GM12878 (cell line): Measurements from ENCODE around the gene SSX2IP. TPM values are rescaled to one million over a fixed set of nuclear protein-coding genes. Genes with fewer than 3 reads are reported as not detected.

Source experiments
- ASH2L ChIP-seq: fragments of 300-600, 200-600 bp; sonication (generic); IDR thresholded peaks from 2 replicates; pipeline ENCODE4 v1.6.1; 2017; ENCODE audit warnings: low read depth, mild to moderate bottlenecking, borderline replicate concordance
- ATF2 ChIP-seq: IDR thresholded peaks from 2 replicates; pipeline ENCODE4 v1.6.1; 2012; ENCODE audit warnings: low read length, inconsistent platforms
- ATF3 ChIP-seq: IDR thresholded peaks from 2 replicates; pipeline ENCODE4 v1.6.1; 2011; ENCODE audit warnings: low read depth, mild to moderate bottlenecking, low read length, moderate library complexity, borderline replicate concordance; ENCODE audit errors: extremely low read depth
- BCL11A ChIP-seq: IDR thresholded peaks from 2 replicates; pipeline ENCODE4 v1.6.1; 2011; ENCODE audit warnings: low read depth, low read length
- BHLHE40 ChIP-seq, 2 experiments: fragments of 450-650 bp in 1 of 2; IDR thresholded peaks; 2 replicates each; pipeline ENCODE4 v1.6.1; 2011 to 2017; ENCODE audit warnings: low read depth in 2 of 2, borderline replicate concordance in 1 of 2, improper control_type of control experiment in 1 of 2, low read length in 1 of 2, mild to moderate bottlenecking in 1 of 2
- CBFB ChIP-seq: IDR thresholded peaks from 2 replicates; pipeline ENCODE4 v1.6.1; 2016; ENCODE audit warnings: antibody characterized with exemption, low read depth
- CEBPB ChIP-seq, 2 experiments: fragments of 150-350 bp in 1 of 2; IDR thresholded peaks; 2 replicates each; pipeline ENCODE4 v1.6.1; 2012 to 2014; ENCODE audit warnings: low read depth in 2 of 2, low read length in 2 of 2, borderline replicate concordance in 1 of 2, inconsistent platforms in 1 of 2
- CHD1 ChIP-seq: IDR thresholded peaks from 2 replicates; pipeline ENCODE4 v1.6.1; 2012; ENCODE audit warnings: low read depth, low read length, improper control_type of control experiment
- CREB1 ChIP-seq: IDR thresholded peaks from 2 replicates; pipeline ENCODE4 v1.6.1; 2012; ENCODE audit warnings: low read depth, mild to moderate bottlenecking, inconsistent platforms
- CREM ChIP-seq: IDR thresholded peaks from 2 replicates; pipeline ENCODE4 v1.6.1; 2014; ENCODE audit warnings: antibody characterized with exemption, low read depth
- FOXM1 ChIP-seq: IDR thresholded peaks from 2 replicates; pipeline ENCODE4 v1.6.1; 2012; ENCODE audit warnings: low read depth, mild to moderate bottlenecking, inconsistent platforms, low read length, moderate library complexity
- IKZF2 ChIP-seq, 2 experiments: fragments of 450-650 bp; IDR thresholded peaks; 2 replicates each; pipeline ENCODE4 v1.6.1; 2017; ENCODE audit warnings: mild to moderate bottlenecking in 2 of 2, moderate library complexity in 2 of 2
- JUND ChIP-seq: IDR thresholded peaks from 2 replicates; pipeline ENCODE4 v1.6.1; 2012; ENCODE audit warnings: low read depth, mild to moderate bottlenecking, low read length, improper control_type of control experiment, moderate library complexity
- MTA3 ChIP-seq: IDR thresholded peaks from 2 replicates; pipeline ENCODE4 v1.6.1; 2012; ENCODE audit warnings: low read length, inconsistent platforms, borderline replicate concordance
- PML ChIP-seq: IDR thresholded peaks from 2 replicates; pipeline ENCODE4 v1.6.1; 2012; ENCODE audit warnings: low read length, inconsistent platforms
- POLR2A ChIP-seq: IDR thresholded peaks from 2 replicates; pipeline ENCODE4 v1.6.1; 2011; ENCODE audit warnings: low read depth, mild to moderate bottlenecking, low read length
- POLR2AphosphoS2 ChIP-seq: IDR thresholded peaks from 2 replicates; pipeline ENCODE4 v1.6.1; 2011; ENCODE audit warnings: low read depth, mild to moderate bottlenecking, low read length, improper control_type of control experiment, moderate library complexity
- SIX5 ChIP-seq: IDR thresholded peaks from 2 replicates; pipeline ENCODE4 v1.6.1; 2011; ENCODE audit warnings: mild to moderate bottlenecking, low read depth, low read length, moderate library complexity; ENCODE audit not compliant: severe bottlenecking
- SKIL ChIP-seq: fragments of 450-650 bp; IDR thresholded peaks from 2 replicates; pipeline ENCODE4 v1.6.1; 2017; ENCODE audit warnings: mild to moderate bottlenecking, low read depth, inconsistent platforms; ENCODE audit not compliant: poor library complexity, severe bottlenecking
- SREBF1 ChIP-seq: IDR thresholded peaks from 2 replicates; pipeline ENCODE4 v1.6.1; 2012; ENCODE audit warnings: mild to moderate bottlenecking, low read length
- TBL1XR1 ChIP-seq: IDR thresholded peaks from 2 replicates; pipeline ENCODE4 v1.6.1; 2012; ENCODE audit warnings: low read depth, low read length, improper control_type of control experiment
- TCF12 ChIP-seq: IDR thresholded peaks from 2 replicates; pipeline ENCODE4 v1.6.1; 2011; ENCODE audit warnings: low read depth, mild to moderate bottlenecking, low read length
- TCF3 ChIP-seq: IDR thresholded peaks from 2 replicates; pipeline ENCODE4 v1.6.1; 2012; ENCODE audit warnings: low read depth, mild to moderate bottlenecking, low read length, borderline replicate concordance; ENCODE audit not compliant: insufficient read depth
- YBX1 ChIP-seq: fragments of 450-650 bp; IDR thresholded peaks from 2 replicates; pipeline ENCODE4 v1.6.1; 2016; ENCODE audit warnings: antibody characterized with exemption
- ZNF217 ChIP-seq: fragments of 450-650 bp; IDR thresholded peaks from 2 replicates; pipeline ENCODE4 v1.6.1; 2017; ENCODE audit warnings: antibody characterized with exemption, mild to moderate bottlenecking
- polyA plus RNA-seq, 11 experiments: library from polyadenylated mRNA; depleted of rRNA in 4 of 11; unstranded in 6 of 11; stranded (reverse) in 5 of 11; fragments of >200 nt; fragmentation: Nextera tagmentation in 4 of 11; fragmentation: Illumina TruSeq in 1 of 11; extraction: Ambion mirVana in 4 of 11; extraction: Trizol in 1 of 11; gene quantifications; 1 replicate in 1 of 11; 2 replicates in 10 of 11; pipeline versions ENCODE4 v1.2.1 to v1.2.3, GENCODE V29; 2011 to 2016; ENCODE audit warnings: inconsistent platforms in 2 of 11, missing spikeins in 2 of 11, low read depth in 1 of 11
- total RNA-seq, 4 experiments: library from RNA; depleted of rRNA in 3 of 4; stranded (reverse); fragments of >200 nt in 3 of 4; fragmentation: Illumina TruSeq in 1 of 4; extraction: Trizol in 1 of 4; gene quantifications; 2 replicates each; pipeline versions ENCODE4 v1.2.1 to v1.2.3, GENCODE V29; 2013 to 2021

Gene SSX2IP
- total and polyA plus RNA-seq, 10 of the 15 experiments (the other 5 are each of a cell fraction or from before 2014, with no cell fraction given): 3.3 to 14.0 (median 10.4) TPM

GRCh38 chr1:84598846-84599741 lies 91.2 kb downstream of the SSX2IP start (continued):
- TF ChIP-seq SKIL (peak; percentile 61), CREM (peak; percentile 83), POLR2A (no peak), BHLHE40 (IDR thresholded peaks at IDR 0.05; ENCODE audit: borderline replicate concordance in 1 of 2, low read depth in 2 of 2, low read length in 1 of 2) (0 out of 4 replicates have a peak, but pooled peaks of 1 of the 2 experiments have one; percentile 14), PML (peak; percentile 17; the same call in 1 of the 2 replicates), YBX1 (no peak), ZNF217 (0 out of 2 replicates have a peak, but pooled peaks have one; percentile 47), CEBPB (IDR thresholded peaks at IDR 0.05; ENCODE audit: borderline replicate concordance in 1 of 2, low read depth in 2 of 2, low read length in 2 of 2) (no peak; a peak in 1 of 4 replicates), BCL11A (peak; percentile 68), IKZF2 (IDR thresholded peaks at IDR 0.05) (peak; percentile 61 to 64; a peak in 3 of 4 replicates), SIX5 (no peak), ATF2 (peak; percentile 97), ASH2L (peak; percentile 46; the same call in 1 of the 2 replicates), TCF3 (0 out of 2 replicates have a peak, but pooled peaks have one; percentile 21), TBL1XR1 (0 out of 2 replicates have a peak, but pooled peaks have one; percentile 33), FOXM1 (peak; percentile 93; the same call in 1 of the 2 replicates), SREBF1 (no peak), CBFB (no peak), CREB1 (peak; percentile 26; the same call in 1 of the 2 replicates), POLR2AphosphoS2 (no peak), JUND (no peak), MTA3 (peak; percentile 74), TCF12 (peak; percentile 59; the same call in 1 of the 2 replicates), CHD1 (no peak), ATF3 (no peak)
